Naive thymus-derived CD8-positive, alpha-beta T cell (primary cell): Measurements from ENCODE around the gene CATSPERZ. TPM values are rescaled to one million over a fixed set of nuclear protein-coding genes. Genes with fewer than 3 reads are reported as not detected.
A peak's percentile ranks its signal among the peaks of the same experiment; 100 is the strongest.

Experiments used
- ATAC-seq, 2 donors: fragments of 150-1000 bp; cut with Tn5 transposase in 1 of 2; sonication (Bioruptor Pico), chemical (Tn5 transposase) in 1 of 2; 1 replicate in 1 of 2; 2 replicates in 1 of 2; pipeline ENCODE4 v1.10.0; 2021; ENCODE audit warnings: mild to moderate bottlenecking in 2 of 2, moderate library complexity in 2 of 2
- POLR2A ChIA-PET: fragments of 350-600 bp; sonication (Branson Sonifier 250); formaldehyde crosslinking; loops from one replicate; lab custom pipeline; 2021; ENCODE audit warnings: antibody characterized with exemption; lab: Charles Lee
- DNase-seq, 10 donors: peaks; one replicate each; pipeline versions ENCODE4 v3.0.0 to v3.0.0-alpha.2; 2020 to 2022
- H3K27ac Mint-ChIP-seq, 10 donors: one replicate each; pipeline ENCODE4 v1.8.0; 2020 to 2022; ENCODE audit warnings: mild to moderate bottlenecking in 10 of 10, mixed read lengths in 10 of 10, moderate library complexity in 4 of 10, inconsistent platforms in 1 of 10
- H3K27me3 Mint-ChIP-seq, 5 donors: one replicate each; pipeline ENCODE4 v1.8.0; 2021 to 2022; ENCODE audit warnings: mixed read lengths in 5 of 5
- H3K36me3 Mint-ChIP-seq, 3 donors: one replicate each; pipeline ENCODE4 v1.8.0; 2020 to 2022; ENCODE audit warnings: mixed read lengths in 3 of 3, mild to moderate bottlenecking in 2 of 3, inconsistent platforms in 1 of 3
- H3K4me1 Mint-ChIP-seq, 4 donors: one replicate each; pipeline ENCODE4 v1.8.0; 2021 to 2022; ENCODE audit warnings: mixed read lengths in 4 of 4
- H3K4me3 Mint-ChIP-seq, 10 donors: one replicate each; pipeline ENCODE4 v1.8.0; 2020 to 2022; ENCODE audit warnings: mild to moderate bottlenecking in 10 of 10, mixed read lengths in 10 of 10, moderate library complexity in 6 of 10, inconsistent platforms in 1 of 10
- H3K9me3 Mint-ChIP-seq, 9 donors: one replicate each; pipeline ENCODE4 v1.8.0; 2020 to 2022; ENCODE audit warnings: mixed read lengths in 9 of 9, mild to moderate bottlenecking in 3 of 9, inconsistent platforms in 1 of 9, moderate library complexity in 1 of 9
- polyA plus RNA-seq, 3 donors: library from polyadenylated mRNA; unstranded; fragments of 300-500 nt; fragmentation: Illumina TruSeq; gene quantifications; one replicate each; pipeline ENCODE4 v1.2.3, GENCODE V29; 2021
- total RNA-seq, 8 experiments: library from RNA in 2 of 8; stranded (reverse) in 2 of 8; gene quantifications; one replicate each; pipeline ENCODE4 v1.2.3 and lab custom pipeline; 2021 to 2026

Gene CATSPERZ
- total and polyA plus RNA-seq, 5 experiments from 2014 or later: not detected

- POLR2A ChIA-PET: interaction anchor here (0.7 to 1.2 kb wide), 3 partner anchors 26 to 72 kb away, joined by 3 to 5 read pairs (median 4); partner anchors contain the start of genes NUDT22 and TRPT1
- Mint-ChIP-seq H3K36me3 (peaks cover 0 to 2% (median 0%) of the 10 kb centered on the region in 3 donors), H3K4me1 (peaks cover 10 to 33% (median 29%) of the 10 kb centered on the region in 4 donors), H3K9me3 (no peaks in the 10 kb centered on the region), H3K4me3 (peak overlapping the region in 1 of 10 donors; percentile 11), H3K27me3 (peaks cover 37 to 81% (median 60%) of the 10 kb centered on the region in 5 donors), H3K27ac (no peak overlapping the region)
- peak in 2 of 10 donors; percentile 14 to 57 for DNase-seq
- ATAC-seq: no peak
Measured at GRCh38 chr11:64297699-64298358, 2.3 kb upstream of the CATSPERZ start.

- H3K4me3 Mint-ChIP-seq: peak overlapping the region in 9 of 10 donors; percentile 66 to 87 (median 78)
- peaks cover 13 to 39% (median 33%) of the 10 kb centered on the region in 4 donors for H3K4me1 Mint-ChIP-seq
- peaks cover 0 to 2% (median 0%) of the 10 kb centered on the region in 3 donors for H3K36me3 Mint-ChIP-seq
- H3K27ac Mint-ChIP-seq: peak overlapping the region in 7 of 10 donors; percentile 24 to 86 (median 68)
- DNase-seq: no peak
- POLR2A ChIA-PET: interaction anchor here (0.6 to 0.7 kb wide), 3 partner anchors 43 to 1443 kb away, joined by 3 to 5 read pairs (median 4); no protein-coding TSS in a partner anchor
- no peak for ATAC-seq
- H3K9me3 Mint-ChIP-seq: no peaks in the 10 kb centered on the region
- H3K27me3 Mint-ChIP-seq: peaks cover 32 to 67% (median 53%) of the 10 kb centered on the region in 5 donors
Measured at GRCh38 chr11:64298966-64299846, 952 bp upstream of the CATSPERZ start.

- DNase-seq: no peak
- Mint-ChIP-seq H3K4me3 (peak overlapping the region in 5 of 10 donors; percentile 4 to 97 (median 93)), H3K36me3 (peaks cover 0 to 9% (median 0%) of the 10 kb centered on the region in 3 donors), H3K27ac (peak overlapping the region in 6 of 10 donors; percentile 11 to 97 (median 95)), H3K9me3 (no peaks in the 10 kb centered on the region), H3K4me1 (peaks cover 22 to 51% (median 44%) of the 10 kb centered on the region in 4 donors), H3K27me3 (peaks cover 13 to 28% (median 20%) of the 10 kb centered on the region in 5 donors)
- POLR2A ChIA-PET: interaction anchor here (1.0 to 7.5 kb wide), 16 partner anchors 14 to 1350 kb away, joined by 3 to 113 read pairs (median 6); partner anchors contain the start of genes BAD, FERMT3, FKBP2 and GPR137
- no peak for ATAC-seq
Measured at GRCh38 chr11:64303109-64304031, 3.2 kb downstream of the CATSPERZ start.

- peaks cover 12 to 22% (median 15%) of the 10 kb centered on the region in 5 donors for H3K27me3 Mint-ChIP-seq
- ATAC-seq (no peak), DNase-seq (no peak)
- peak overlapping the region; percentile 87 to 98 (median 95) for H3K27ac Mint-ChIP-seq
- peaks cover 22 to 48% (median 43%) of the 10 kb centered on the region in 4 donors for H3K4me1 Mint-ChIP-seq
- POLR2A ChIA-PET: interaction anchor here (0.9 to 7.5 kb wide), 17 partner anchors 13 to 465 kb away, joined by 3 to 113 read pairs (median 6); partner anchors contain the start of genes BAD, FERMT3, FKBP2 and GPR137
- H3K4me3 Mint-ChIP-seq: peak overlapping the region; percentile 85 to 97 (median 93)
- no peaks in the 10 kb centered on the region for H3K9me3 Mint-ChIP-seq
- H3K36me3 Mint-ChIP-seq: peaks cover 0 to 9% (median 0%) of the 10 kb centered on the region in 3 donors
Measured at GRCh38 chr11:64304032-64304315, 3.8 kb downstream of the CATSPERZ start.

- POLR2A ChIA-PET: interaction anchor here (0.7 to 7.5 kb wide), 23 partner anchors 13 to 791 kb away, joined by 3 to 113 read pairs (median 5); partner anchors contain the start of genes BAD, FERMT3, FKBP2 and GPR137
- ATAC-seq (peak; percentile 33 to 39), DNase-seq (peak; percentile 83 to 95 (median 90))
- peaks cover 22 to 47% (median 43%) of the 10 kb centered on the region in 4 donors for H3K4me1 Mint-ChIP-seq
- H3K27me3 Mint-ChIP-seq: peaks cover 12 to 18% (median 14%) of the 10 kb centered on the region in 5 donors
- peaks cover 0 to 12% (median 0%) of the 10 kb centered on the region in 3 donors for H3K36me3 Mint-ChIP-seq
- H3K9me3 Mint-ChIP-seq: no peaks in the 10 kb centered on the region
- H3K27ac Mint-ChIP-seq: peak overlapping the region; percentile 87 to 98 (median 95)
- H3K4me3 Mint-ChIP-seq: peak overlapping the region; percentile 85 to 97 (median 93)
Measured at GRCh38 chr11:64304316-64305072, 4.3 kb downstream of the CATSPERZ start.

- peaks cover 8 to 12% (median 11%) of the 10 kb centered on the region in 5 donors for H3K27me3 Mint-ChIP-seq
- H3K4me1 Mint-ChIP-seq: peaks cover 20 to 44% (median 39%) of the 10 kb centered on the region in 4 donors
- peak; percentile 70 to 74 for ATAC-seq
- peak within 1 kb of the TSS; percentile 93 to 99 (median 96) for H3K4me3 Mint-ChIP-seq
- peak within 1 kb of the TSS; percentile 88 to 98 (median 96) for H3K27ac Mint-ChIP-seq
- H3K9me3 Mint-ChIP-seq: no peaks in the 10 kb centered on the region
- POLR2A ChIA-PET: interaction anchor here (0.7 to 7.5 kb wide), 17 partner anchors 12 to 790 kb away, joined by 3 to 113 read pairs (median 6); partner anchors contain the start of genes BAD, FERMT3, FKBP2 and GPR137
- H3K36me3 Mint-ChIP-seq: peaks cover 0 to 10% (median 0%) of the 10 kb centered on the region in 3 donors
- peak; percentile 98 to 100 (median 100) for DNase-seq
Measured at GRCh38 chr11:64305075-64305690, 5.0 kb downstream of the CATSPERZ start, which contains the start of gene ESRRA. TSS of gene ESRRA (plus strand) at chr11:64305524. CDS start at chr11:64307180, 1,656 bp downstream.

GRCh38 chr11:64305691-64306562 lies 5.8 kb downstream of the CATSPERZ start:
- POLR2A ChIA-PET: interaction anchor here (1.0 to 7.5 kb wide), 11 partner anchors 11 to 120 kb away, joined by 3 to 113 read pairs (median 7); partner anchors contain the start of genes BAD, FERMT3, GPR137 and PPP1R14B
- peaks cover 0 to 13% (median 0%) of the 10 kb centered on the region in 3 donors for H3K36me3 Mint-ChIP-seq
- ATAC-seq (peak; percentile 20 to 26), DNase-seq (peak; percentile 53 to 85 (median 60))
- H3K9me3 Mint-ChIP-seq: no peaks in the 10 kb centered on the region
- H3K27ac Mint-ChIP-seq: peak overlapping the region; percentile 86 to 97 (median 94)
- peaks cover 1 to 7% (median 5%) of the 10 kb centered on the region in 5 donors for H3K27me3 Mint-ChIP-seq
- peak overlapping the region; percentile 88 to 99 (median 96) for H3K4me3 Mint-ChIP-seq
- H3K4me1 Mint-ChIP-seq: peaks cover 18 to 40% (median 34%) of the 10 kb centered on the region in 4 donors

- Mint-ChIP-seq H3K9me3 (no peaks in the 10 kb centered on the region), H3K27ac (peak overlapping the region; percentile 86 to 97 (median 94)), H3K4me3 (peak overlapping the region; percentile 88 to 99 (median 96)), H3K27me3 (peaks cover 0 to 5% (median 4%) of the 10 kb centered on the region in 5 donors), H3K36me3 (peaks cover 0 to 15% (median 0%) of the 10 kb centered on the region in 3 donors), H3K4me1 (peaks cover 19 to 41% (median 35%) of the 10 kb centered on the region in 4 donors)
- ATAC-seq (no peak), DNase-seq (no peak)
- POLR2A ChIA-PET: interaction anchor here (1.3 to 7.5 kb wide), 4 partner anchors 11 to 100 kb away, joined by 3 to 113 read pairs (median 34); partner anchors contain the start of genes FERMT3, PRDX5 and TRMT112
Measured at GRCh38 chr11:64306563-64306875, 6.4 kb downstream of the CATSPERZ start.

GRCh38 chr11:64306876-64307622 lies 6.9 kb downstream of the CATSPERZ start:
- POLR2A ChIA-PET: interaction anchor here (1.3 to 7.5 kb wide), 4 partner anchors 10 to 101 kb away, joined by 3 to 113 read pairs (median 34); partner anchors contain the start of genes FERMT3, PRDX5 and TRMT112
- Mint-ChIP-seq H3K9me3 (no peaks in the 10 kb centered on the region), H3K4me3 (peak overlapping the region; percentile 88 to 99 (median 96)), H3K36me3 (peaks cover 0 to 15% (median 0%) of the 10 kb centered on the region in 3 donors), H3K27me3 (peaks cover 0 to 2% (median under 1%) of the 10 kb centered on the region in 5 donors), H3K4me1 (peaks cover 19 to 37% (median 34%) of the 10 kb centered on the region in 4 donors), H3K27ac (peak overlapping the region in 8 of 10 donors; percentile 27 to 97 (median 85))
- ATAC-seq (no peak), DNase-seq (no peak)
